OCI-LY1 (cell line): ENCODE results near the gene FAM222A.

Experiments
- CTCF ChIP-seq: fragments of 200-600 bp; sonication (generic), shearing (Covaris generic); IDR thresholded peaks from 2 replicates; pipeline ENCODE4 v1.5.1; 2017; ENCODE audit warnings: mild to moderate bottlenecking, antibody characterized with exemption, low read length, moderate library complexity, mixed read lengths
- EZH2 ChIP-seq: fragments of 200-600 bp; sonication (generic), shearing (Covaris generic); IDR thresholded peaks from 2 replicates; pipeline ENCODE4 v1.8.0; 2017; ENCODE audit warnings: borderline replicate concordance, mixed run types, mild to moderate bottlenecking, antibody characterized with exemption, low read length, moderate library complexity, mixed read lengths

GRCh38 chr12:109767991-109768900 lies 54.6 kb downstream of the FAM222A start:
- TF ChIP-seq CTCF (no peak), EZH2 (no peak)
